Glutamatergic neuron (in vitro differentiated cells): ENCODE data around the gene RAF1. TPM values are rescaled to one million over a fixed set of nuclear protein-coding genes. Genes with fewer than 3 reads are reported as not detected.

Experiments
- DNase-seq: peaks from one replicate; pipeline ENCODE4 v3.0.0; 2022
- H3K27ac Mint-ChIP-seq: one replicate; pipeline ENCODE4 v1.8.0; 2020; ENCODE audit warnings: mild to moderate bottlenecking, mixed read lengths, inconsistent platforms; ENCODE audit not compliant: unreplicated experiment
- H3K27me3 Mint-ChIP-seq: one replicate; pipeline ENCODE4 v1.8.0; 2020; ENCODE audit warnings: mild to moderate bottlenecking, moderate library complexity, mixed read lengths, inconsistent platforms; ENCODE audit not compliant: unreplicated experiment
- H3K36me3 Mint-ChIP-seq: one replicate; pipeline ENCODE4 v1.8.0; 2020; ENCODE audit warnings: mild to moderate bottlenecking, mixed read lengths, inconsistent platforms; ENCODE audit not compliant: unreplicated experiment
- H3K4me1 Mint-ChIP-seq: one replicate; pipeline ENCODE4 v1.8.0; 2020; ENCODE audit warnings: mild to moderate bottlenecking, low read depth, mixed read lengths, inconsistent platforms; ENCODE audit not compliant: unreplicated experiment
- H3K4me3 Mint-ChIP-seq: one replicate; pipeline ENCODE4 v1.8.0; 2020; ENCODE audit warnings: mild to moderate bottlenecking, mixed read lengths, inconsistent platforms; ENCODE audit not compliant: unreplicated experiment
- H3K9me3 Mint-ChIP-seq: one replicate; pipeline ENCODE4 v1.8.0; 2020; ENCODE audit warnings: mild to moderate bottlenecking, moderate library complexity, mixed read lengths, inconsistent platforms; ENCODE audit not compliant: unreplicated experiment
- CTCF ChIP-seq: fragments of 200-600 bp; sonication (generic); IDR thresholded peaks from one replicate; pipeline ENCODE4 v1.5.0; 2021; ENCODE audit not compliant: partially characterized antibody, unreplicated experiment
- total RNA-seq: library from RNA; stranded (reverse); fragmentation: NEBNext Ultra II Directional; extraction: Animal tissue kit (Norgen Biotek cat#: 25700); gene quantifications from one replicate; pipeline ENCODE4 v1.2.1, GENCODE V29; 2021; ENCODE audit not compliant: unreplicated experiment

The RAF1 gene
- total RNA-seq, 1 donor from 2014 or later, result 185 TPM

DNA sequence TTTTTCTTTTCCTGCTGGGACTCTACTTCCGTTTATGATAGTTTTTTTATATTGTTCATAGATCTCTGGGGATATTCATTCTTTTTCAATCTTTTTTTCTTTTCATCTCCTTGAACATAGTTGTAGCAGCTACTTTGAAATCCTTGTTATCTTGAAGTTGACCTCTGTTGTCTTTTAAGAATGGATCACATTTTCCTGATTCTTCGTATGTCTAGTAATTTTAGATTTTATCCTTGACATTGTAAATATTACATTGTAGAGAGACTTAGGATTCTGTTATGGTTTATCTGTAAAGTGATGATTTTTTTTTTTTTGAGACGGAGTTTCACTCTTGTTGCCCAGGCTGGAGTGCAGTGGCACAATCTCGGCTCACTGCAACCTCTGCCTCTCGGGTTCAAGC, 86.5 kb downstream of the RAF1 start:
- Mint-ChIP-seq H3K27me3 (no peaks in the 10 kb centered on the region), H3K4me3 (no peak overlapping the region), H3K27ac (no peak overlapping the region), H3K9me3 (peaks cover 2% of the 10 kb centered on the region), H3K36me3 (peaks cover 5% of the 10 kb centered on the region), H3K4me1 (no peaks in the 10 kb centered on the region)
- DNase-seq, result no peak
- TF ChIP-seq CTCF, result no peak

- Mint-ChIP-seq H3K36me3 (peaks cover 13% of the 10 kb centered on the region), H3K9me3 (peaks cover 2% of the 10 kb centered on the region), H3K4me3 (no peak overlapping the region), H3K27ac (no peak overlapping the region), H3K4me1 (no peaks in the 10 kb centered on the region), H3K27me3 (no peaks in the 10 kb centered on the region)
- no peak for DNase-seq
- TF ChIP-seq CTCF, result no peak
Observed at GRCh38 chr3:12574661-12575060, 89.3 kb downstream of the RAF1 start.

GRCh38 chr3:12574131-12574530, 89.8 kb downstream of the RAF1 start:
- H3K4me1 Mint-ChIP-seq, result no peaks in the 10 kb centered on the region
- TF ChIP-seq CTCF, result no peak
- peaks cover 13% of the 10 kb centered on the region for H3K36me3 Mint-ChIP-seq
- H3K27me3 Mint-ChIP-seq, result no peaks in the 10 kb centered on the region
- DNase-seq, result no peak
- no peak overlapping the region for H3K27ac Mint-ChIP-seq
- peaks cover 2% of the 10 kb centered on the region for H3K9me3 Mint-ChIP-seq
- H3K4me3 Mint-ChIP-seq, result no peak overlapping the region

DNA sequence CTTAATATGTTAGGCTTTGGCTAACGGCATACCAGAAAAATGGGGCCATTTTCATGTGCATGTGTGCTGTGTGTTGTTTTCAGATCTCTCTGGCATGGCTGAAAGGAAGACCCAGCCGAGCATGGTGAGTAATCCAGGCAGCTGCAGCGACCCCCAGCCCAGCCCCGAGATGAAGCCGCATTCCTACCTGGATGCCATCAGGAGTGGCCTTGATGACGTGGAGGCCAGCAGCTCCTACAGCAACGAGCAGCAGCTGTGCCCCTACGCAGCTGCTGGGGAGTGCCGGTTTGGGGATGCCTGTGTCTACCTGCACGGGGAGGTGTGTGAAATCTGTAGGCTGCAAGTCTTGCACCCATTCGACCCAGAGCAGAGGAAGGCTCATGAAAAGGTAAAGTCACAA, 91.9 kb downstream of the RAF1 start:
- no peak for DNase-seq
- H3K27me3 Mint-ChIP-seq, result no peaks in the 10 kb centered on the region
- H3K4me1 Mint-ChIP-seq, result peaks cover 2% of the 10 kb centered on the region
- H3K4me3 Mint-ChIP-seq, result no peak overlapping the region
- peaks cover 5% of the 10 kb centered on the region for H3K9me3 Mint-ChIP-seq
- no peak overlapping the region for H3K27ac Mint-ChIP-seq
- peaks cover 9% of the 10 kb centered on the region for H3K36me3 Mint-ChIP-seq
- TF ChIP-seq CTCF, result no peak

GRCh38 chr3:12569836-12570235, 94.1 kb downstream of the RAF1 start:
- no peak overlapping the region for H3K4me3 Mint-ChIP-seq
- peaks cover 19% of the 10 kb centered on the region for H3K36me3 Mint-ChIP-seq
- no peak overlapping the region for H3K27ac Mint-ChIP-seq

More at GRCh38 chr3:12569836-12570235, 94.1 kb downstream of the RAF1 start:
- Mint-ChIP-seq H3K27me3 (no peaks in the 10 kb centered on the region), H3K9me3 (peaks cover 11% of the 10 kb centered on the region), H3K4me1 (peaks cover 2% of the 10 kb centered on the region)
- TF ChIP-seq CTCF, result no peak
- no peak for DNase-seq
